ENCODE results near the gene MOSPD3. TPM values are rescaled to one million over a fixed set of nuclear protein-coding genes. Genes with fewer than 3 reads are reported as not detected.

Gene MOSPD3
- total RNA-seq, 2 experiments from 2014 or later: 15.4 to 16.7 TPM

DNA sequence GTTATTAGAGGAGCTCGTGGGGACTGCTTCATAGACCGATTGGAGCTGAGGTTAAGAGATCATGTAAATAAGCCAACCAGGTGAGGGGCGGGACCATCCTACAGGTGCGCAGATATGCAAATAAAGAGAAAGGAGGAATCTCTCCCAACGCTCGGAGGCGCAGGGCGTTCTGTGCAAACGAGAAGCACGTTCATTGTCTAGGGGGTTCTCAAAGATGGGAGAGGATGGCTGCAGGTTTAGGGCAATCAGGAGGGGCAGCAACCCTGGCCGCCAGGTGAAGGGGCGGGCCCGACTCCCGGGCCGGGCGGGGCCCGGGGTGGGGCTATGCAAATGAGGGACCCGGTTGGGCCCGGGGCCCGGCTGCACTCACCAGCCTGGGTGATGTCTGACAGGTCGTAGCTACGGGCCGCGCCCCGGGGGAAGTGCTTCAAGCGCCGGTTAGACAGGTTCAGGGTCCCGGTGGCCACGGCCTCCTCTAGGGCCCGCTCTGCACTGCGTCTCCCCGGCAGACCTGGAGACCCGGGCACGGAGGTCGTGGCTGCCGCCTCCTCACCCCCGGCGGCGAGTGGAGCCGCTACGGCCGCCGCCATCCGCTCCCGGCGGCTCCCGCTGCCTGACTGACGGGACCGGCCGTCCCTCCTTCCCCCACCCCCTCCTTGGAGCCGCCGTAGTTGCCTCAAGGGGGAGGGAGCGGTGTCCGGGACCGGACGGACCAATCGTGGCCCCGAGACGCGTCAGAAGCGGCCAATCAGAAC is 26.7 kb upstream of the MOSPD3 start, which contains the start of gene LRCH4:
TSS of gene LRCH4 (minus strand) at position 619 of the 755 bp plus-strand sequence. CDS start at position 590, 29 bp downstream.
- CTCF ChIA-PET: interaction anchor here (0.7 to 4.3 kb wide), 21 partner anchors 13 to 156 kb away, joined by 3 to 25 read pairs (median 4); partner anchors contain the start of genes MEPCE, MOSPD3 and PCOLCE
- POLR2A ChIA-PET: interaction anchor here (0.6 to 3.0 kb wide), 15 partner anchors 15 to 157 kb away, joined by 3 to 18 read pairs (median 6); partner anchors contain the start of genes MEPCE, MOSPD3, POP7 and PPP1R35

DNA sequence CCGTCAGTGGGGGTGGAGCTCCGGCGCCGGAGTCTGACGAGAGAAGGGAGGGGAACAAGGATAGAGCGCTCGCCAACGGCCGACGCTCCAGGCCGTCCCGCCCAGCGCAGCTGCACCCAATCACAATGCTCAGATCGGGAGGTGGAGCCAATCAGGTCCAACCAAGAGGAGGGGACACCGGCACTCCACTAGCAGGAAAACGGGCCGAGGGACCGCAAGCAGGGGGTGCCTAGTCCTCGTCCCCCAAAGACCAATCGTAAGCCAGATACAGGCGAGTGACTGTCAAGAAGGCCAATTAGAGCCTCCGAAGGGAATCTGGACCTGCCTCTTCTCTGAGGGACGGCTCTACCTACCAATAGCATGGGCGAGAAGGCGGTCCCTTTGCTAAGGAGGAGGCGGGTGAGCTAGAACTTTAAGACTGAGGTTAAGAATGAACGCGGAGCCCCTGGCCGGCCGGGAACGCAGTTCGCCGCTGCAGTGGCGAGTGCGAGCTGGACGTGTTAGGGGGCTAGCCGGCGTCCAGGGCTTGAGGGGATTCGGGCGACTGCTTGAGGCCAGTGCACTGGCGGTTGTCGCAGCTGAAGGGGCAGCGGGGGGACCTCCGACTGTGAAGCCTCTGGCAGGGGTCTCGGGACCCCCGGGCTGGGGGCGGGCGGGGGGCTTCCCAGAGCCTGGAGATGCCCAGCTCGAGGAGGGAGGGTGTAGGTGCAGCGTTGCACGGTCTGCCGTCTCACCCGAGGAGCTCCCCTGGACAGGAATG is 25.9 kb upstream of the MOSPD3 start, which contains the start of gene FBXO24:
TSS of gene FBXO24 (plus strand) at position 63 of the 760 bp plus-strand sequence. CDS start at position 361, 298 bp downstream.
- ChIA-PET CTCF (interaction anchor here (0.6 to 4.3 kb wide), 21 partner anchors 16 to 157 kb away, joined by 3 to 25 read pairs (median 4); partner anchors contain the start of genes MEPCE, MOSPD3 and PCOLCE), POLR2A (interaction anchor here (0.6 to 3.0 kb wide), 16 partner anchors 15 to 158 kb away, joined by 3 to 18 read pairs (median 6); partner anchors contain the start of genes MEPCE, MOSPD3, POP7 and PPP1R35)

DNA sequence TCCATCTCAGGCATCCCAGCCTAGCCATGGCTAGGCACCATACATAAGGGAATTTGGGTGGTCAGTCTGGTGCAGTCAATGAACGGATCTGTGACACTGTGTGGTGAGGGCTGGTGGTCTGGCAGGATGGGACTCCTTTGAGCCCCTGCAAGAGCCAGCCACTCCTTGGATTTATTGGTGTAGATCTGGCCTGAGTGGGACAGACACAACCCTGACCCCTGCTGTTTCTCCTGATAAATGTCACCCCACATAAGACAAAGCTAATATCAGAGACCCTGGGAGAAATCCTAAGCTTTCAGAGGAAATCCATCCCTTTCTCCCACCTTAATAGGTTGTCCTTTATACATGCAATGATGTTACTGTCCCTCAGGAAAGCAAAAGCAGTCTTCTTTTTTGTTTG is 23.9 kb upstream of the MOSPD3 start:
- CTCF ChIA-PET: interaction anchor here (0.8 to 1.2 kb wide), 6 partner anchors 24 to 119 kb away, joined by 3 to 6 read pairs (median 4); partner anchors contain the start of genes MOSPD3 and POP7
- POLR2A ChIA-PET: no interaction called here

DNA sequence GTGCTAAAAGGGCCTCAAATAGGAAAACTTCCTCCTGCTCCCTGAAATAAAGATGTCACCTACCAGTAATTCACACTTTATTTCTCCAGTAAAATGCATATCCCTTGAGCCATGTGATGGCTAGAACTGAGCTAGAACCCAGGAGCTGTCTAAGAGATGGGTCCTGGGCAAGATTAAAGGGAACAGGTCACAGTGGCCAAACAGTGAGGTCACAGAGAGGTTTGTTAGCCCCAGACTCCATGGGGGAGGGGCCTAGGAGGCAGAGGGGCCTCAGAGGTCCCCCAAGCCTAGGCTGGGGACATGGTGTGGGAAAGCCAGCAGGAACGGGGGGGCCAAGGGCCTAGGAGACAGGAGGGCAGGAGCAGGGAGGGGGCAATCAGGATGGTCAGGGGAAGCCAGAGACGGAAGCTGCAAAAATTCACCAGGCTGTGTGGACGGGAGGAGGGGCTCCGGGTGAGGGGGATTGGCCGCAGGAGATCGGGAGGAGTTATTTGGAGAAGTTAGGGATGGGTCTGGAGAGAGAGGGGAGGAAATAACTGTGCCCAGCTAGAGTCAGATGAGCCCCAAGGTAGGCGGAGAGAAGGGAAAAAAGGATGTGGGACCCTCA is 22.9 kb upstream of the MOSPD3 start:
- CTCF ChIA-PET: interaction anchor here (0.7 to 1.2 kb wide), 6 partner anchors 23 to 120 kb away, joined by 3 to 6 read pairs (median 4); partner anchors contain the start of genes MOSPD3 and POP7
- POLR2A ChIA-PET: interaction anchor here (0.6 kb wide), 1 partner anchor 37 kb away, joined by 4 read pairs; no protein-coding TSS in a partner anchor

DNA sequence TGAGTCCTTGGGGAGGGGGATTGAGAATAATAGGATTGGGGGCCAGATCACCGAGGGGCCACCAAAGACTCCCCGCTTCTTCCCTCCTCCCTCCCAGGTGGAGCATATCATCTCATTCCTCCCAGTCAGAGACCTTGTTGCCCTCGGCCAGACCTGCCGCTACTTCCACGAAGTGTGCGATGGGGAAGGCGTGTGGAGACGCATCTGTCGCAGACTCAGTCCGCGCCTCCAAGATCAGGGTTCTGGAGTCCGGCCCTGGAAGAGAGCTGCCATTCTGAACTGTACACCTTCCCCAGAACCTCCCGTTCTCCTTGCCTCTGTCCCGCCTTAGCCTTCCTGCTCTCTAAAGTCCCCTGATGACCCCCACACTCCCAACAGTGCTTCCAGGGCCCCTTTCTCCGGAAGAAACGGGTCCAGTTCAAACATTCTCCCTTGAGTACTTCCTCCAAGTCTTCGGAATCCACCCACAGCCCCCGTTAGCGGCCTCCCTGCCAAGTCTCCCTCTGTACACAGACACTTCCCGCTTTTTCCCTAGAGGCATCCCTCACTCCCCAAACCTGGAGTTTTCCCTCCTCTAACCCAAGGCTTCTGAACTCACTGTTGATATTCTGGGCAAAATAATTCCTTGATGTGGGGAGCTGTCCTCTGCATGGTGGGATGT is 22.1 kb upstream of the MOSPD3 start:
- ChIA-PET POLR2A (interaction anchor here (0.6 kb wide), 1 partner anchor 36 kb away, joined by 4 read pairs; no protein-coding TSS in a partner anchor), CTCF (interaction anchor here (0.7 kb wide), 2 partner anchors 19 to 54 kb away, joined by 3 read pairs; no protein-coding TSS in a partner anchor)

DNA sequence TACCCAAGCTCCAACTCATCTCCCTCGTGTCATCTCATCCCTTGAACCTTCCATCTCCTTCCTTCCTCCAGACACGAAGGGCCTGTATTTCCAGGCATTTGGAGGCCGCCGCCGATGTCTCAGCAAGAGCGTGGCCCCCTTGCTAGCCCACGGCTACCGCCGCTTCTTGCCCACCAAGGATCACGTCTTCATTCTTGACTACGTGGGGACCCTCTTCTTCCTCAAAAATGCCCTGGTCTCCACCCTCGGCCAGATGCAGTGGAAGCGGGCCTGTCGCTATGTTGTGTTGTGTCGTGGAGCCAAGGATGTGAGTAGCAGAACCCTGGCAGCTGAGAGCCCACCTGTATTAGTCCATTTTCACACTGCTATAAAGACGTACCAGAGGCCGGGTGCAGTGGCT is 20.7 kb upstream of the MOSPD3 start:
- POLR2A ChIA-PET: no interaction called here
- CTCF ChIA-PET: no interaction called here

DNA sequence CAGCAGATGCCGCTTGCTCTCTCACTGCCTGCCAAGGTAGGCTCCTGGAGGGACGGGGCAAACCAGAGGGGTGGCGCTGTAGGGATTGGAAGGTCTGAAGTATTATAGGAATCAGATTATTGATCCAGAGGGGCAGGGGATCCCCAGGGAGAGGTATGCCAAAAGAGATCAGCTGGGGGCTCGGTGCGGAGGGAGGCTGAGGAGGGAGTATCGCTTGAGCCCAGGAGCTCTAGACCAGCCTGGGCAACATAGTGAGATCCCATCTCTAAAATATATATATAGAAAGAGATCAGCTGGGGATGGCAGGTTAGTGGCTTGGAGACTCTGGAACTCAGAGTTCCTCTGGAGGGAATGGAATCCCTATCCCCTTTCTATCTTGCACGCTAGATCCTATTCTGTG is 17.2 kb upstream of the MOSPD3 start:
- CTCF ChIA-PET: no interaction called here
- POLR2A ChIA-PET: no interaction called here

DNA sequence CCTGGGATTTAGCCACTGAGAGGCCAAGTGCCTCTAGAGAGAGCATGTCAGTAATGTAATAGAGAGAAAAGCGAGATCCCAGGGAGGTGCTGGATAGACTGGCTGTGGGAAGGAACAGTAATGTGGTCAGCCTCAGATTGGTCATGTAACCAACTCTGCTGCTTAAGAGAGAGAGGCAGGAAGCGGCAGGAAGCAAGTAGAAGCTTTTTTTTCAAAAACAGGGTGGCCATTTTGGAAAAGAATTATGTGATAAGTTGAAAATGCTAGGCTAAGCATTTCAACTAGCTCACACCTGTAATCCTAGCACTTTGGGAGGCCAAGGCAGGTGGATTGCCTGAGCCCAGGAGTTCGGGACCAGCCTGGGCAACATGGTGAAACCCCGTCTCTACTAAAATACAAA is 13.9 kb upstream of the MOSPD3 start:
- CTCF ChIA-PET: no interaction called here
- POLR2A ChIA-PET: no interaction called here

DNA sequence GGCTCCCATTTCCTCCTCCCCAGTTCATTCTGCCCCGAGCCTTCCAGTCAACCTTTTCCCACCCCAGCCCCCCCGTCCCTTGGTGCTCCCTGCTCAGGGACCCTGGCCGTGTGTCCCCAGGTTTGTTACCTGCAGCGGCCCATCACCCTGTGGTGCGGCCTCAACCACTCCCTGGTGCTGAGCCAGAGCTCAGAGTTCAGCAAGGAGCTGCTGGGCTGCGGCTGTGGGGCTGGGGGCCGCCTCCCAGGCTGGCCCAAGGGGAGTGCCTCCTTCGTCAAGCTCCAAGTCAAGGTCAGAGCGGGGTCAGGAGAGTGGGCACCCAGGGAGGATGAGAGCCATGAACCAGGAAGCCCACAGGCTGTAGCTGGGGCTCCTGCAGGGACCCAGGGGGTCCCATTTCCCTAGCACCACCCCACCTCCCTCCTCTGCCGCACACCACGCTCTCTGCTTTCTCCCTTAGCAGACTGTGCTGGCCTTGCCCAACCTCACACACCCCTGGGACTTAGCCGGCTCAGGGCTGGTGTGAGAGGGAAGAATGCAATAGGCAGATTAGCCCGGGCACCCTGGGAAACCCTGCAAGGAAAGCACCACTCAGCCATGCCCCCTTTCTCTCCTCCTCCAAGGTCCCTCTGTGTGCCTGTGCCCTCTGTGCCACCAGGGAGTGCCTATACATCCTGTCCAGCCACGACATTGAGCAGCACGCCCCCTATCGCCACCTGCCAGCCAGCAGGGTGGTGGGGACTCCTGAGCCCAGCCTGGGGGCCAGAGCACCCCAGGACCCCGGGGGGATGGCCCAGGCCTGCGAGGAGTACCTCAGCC is 12.2 kb upstream of the MOSPD3 start:
- POLR2A ChIA-PET: no interaction called here
- CTCF ChIA-PET: interaction anchor here (0.6 kb wide), 1 partner anchor 67 kb away, joined by 3 read pairs; no protein-coding TSS in a partner anchor

DNA sequence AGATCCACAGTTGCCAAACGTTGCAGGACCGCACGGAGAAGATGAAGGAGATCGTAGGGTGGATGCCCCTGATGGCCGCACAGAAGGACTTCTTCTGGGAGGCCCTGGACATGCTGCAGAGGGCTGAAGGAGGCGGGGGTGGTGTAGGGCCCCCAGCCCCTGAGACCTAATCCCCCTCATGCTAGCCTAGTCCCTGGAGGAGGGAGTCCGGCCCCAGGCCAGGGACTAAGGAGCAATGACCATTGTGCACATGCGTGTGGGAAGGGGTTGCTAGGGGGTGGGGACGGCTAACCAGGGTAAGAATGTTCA is 11.7 kb upstream of the MOSPD3 start:
- CTCF ChIA-PET: no interaction called here
- POLR2A ChIA-PET: no interaction called here

DNA sequence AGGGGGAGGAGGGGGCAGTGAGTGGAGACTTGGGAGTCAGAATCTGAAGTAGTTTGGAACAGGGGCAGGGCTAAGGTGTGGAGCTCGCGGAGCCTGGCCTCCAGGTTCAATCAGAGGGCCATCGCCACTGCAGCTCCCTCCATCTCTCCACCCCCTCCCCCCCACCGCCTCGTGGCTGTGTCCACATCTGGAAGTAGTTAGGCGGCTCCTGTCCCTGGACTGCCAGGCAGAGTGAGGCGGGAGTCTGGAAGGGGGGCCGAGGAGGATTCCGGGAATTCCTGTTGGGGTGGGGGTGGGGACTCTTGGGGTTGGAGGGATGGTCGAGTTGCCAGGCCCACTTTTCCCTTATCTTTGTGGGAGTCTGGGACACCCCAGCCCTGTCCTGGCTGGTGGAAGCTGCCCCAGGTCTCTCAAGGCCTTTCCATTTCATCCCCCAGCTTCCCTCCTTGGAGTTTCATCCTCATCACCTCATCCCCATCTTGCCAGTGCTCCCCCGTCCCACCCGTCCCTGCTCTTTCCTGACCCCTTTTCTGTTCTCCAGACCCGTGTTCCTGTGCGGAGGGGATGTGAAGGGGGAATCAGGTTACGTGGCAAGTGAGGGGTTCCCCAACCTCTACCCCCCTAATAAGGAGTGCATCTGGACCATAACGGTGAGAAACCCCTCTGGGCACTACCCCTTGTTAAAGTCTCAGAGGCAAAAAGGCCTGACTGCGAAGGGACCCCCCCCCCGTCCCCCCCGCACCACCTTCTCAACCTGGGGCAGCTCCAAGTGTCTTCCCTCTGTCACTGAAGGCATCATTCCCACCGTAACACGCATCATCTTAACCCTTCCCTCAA is 9.2 kb upstream of the MOSPD3 start:
- ChIA-PET POLR2A (interaction anchor here (0.6 kb wide), 2 partner anchors 92 to 93 kb away, joined by 3 to 9 read pairs; no protein-coding TSS in a partner anchor), CTCF (interaction anchor here (0.5 to 1.7 kb wide), 6 partner anchors 17 to 44 kb away, joined by 3 to 6 read pairs (median 4); partner anchors contain the start of genes FBXO24 and LRCH4)

DNA sequence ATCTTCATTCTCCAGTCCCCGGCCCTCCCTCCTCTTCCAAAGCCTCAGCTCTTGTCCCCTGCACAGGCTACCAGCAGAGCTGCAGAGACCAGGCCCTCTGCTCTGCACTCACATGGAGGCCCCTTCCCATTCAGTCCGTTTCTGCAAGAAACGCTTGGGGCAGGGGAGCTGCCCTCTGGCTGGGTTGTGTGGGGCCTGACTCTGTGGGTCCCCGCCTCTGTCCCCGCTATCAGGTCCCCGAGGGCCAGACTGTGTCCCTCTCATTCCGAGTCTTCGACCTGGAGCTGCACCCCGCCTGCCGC is 8.7 kb upstream of the MOSPD3 start:
- POLR2A ChIA-PET: interaction anchor here (0.6 kb wide), 1 partner anchor 93 kb away, joined by 9 read pairs; no protein-coding TSS in a partner anchor
- CTCF ChIA-PET: interaction anchor here (0.5 to 1.7 kb wide), 5 partner anchors 18 to 44 kb away, joined by 3 to 6 read pairs (median 3); partner anchors contain the start of genes FBXO24 and LRCH4

DNA sequence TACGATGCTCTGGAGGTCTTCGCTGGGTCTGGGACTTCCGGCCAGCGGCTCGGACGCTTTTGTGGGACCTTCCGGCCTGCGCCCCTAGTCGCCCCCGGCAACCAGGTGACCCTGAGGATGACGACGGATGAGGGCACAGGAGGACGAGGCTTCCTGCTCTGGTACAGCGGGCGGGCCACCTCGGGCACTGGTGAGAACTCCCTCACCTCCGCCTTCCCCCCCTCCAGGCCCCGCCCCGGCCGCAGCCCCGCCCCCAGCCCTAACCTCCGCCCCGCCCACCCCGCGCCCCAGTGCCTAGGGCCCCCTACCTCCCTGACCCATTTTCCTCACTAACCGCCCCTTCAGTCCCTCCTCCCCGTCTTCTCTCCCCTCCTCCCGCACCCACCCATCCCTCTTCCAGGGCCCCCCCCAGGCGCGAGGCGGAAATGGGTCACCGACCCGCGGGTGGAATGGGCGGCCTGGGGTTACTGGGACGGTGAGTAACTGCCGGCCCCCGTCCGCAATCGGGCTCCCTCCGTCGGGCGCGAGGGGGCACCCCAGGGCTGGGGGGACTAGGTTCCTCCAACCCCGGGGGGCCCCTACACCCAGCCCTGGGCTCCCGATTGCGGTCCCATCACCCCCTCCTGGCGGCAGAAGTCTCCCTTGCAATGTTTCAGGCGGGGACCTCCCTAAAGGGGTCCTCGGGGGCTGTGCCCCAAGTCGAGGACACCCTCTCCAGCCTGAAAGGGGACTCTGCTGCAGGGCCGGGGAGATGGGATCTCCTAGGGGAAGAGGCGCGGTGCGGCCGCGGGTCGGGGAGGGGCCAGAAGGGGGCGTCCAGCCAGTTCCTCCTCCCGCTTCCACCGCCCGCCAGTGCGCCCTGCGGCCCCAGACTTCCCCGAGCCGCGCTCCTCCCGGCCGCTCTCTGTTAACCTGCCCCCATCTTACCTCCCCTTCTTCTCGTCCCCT is 8.0 kb upstream of the MOSPD3 start:
- CTCF ChIA-PET: interaction anchor here (0.7 to 3.3 kb wide), 8 partner anchors 18 to 101 kb away, joined by 3 to 10 read pairs (median 4); partner anchors contain the start of genes FBXO24, LRCH4 and POP7
- POLR2A ChIA-PET: no interaction called here

DNA sequence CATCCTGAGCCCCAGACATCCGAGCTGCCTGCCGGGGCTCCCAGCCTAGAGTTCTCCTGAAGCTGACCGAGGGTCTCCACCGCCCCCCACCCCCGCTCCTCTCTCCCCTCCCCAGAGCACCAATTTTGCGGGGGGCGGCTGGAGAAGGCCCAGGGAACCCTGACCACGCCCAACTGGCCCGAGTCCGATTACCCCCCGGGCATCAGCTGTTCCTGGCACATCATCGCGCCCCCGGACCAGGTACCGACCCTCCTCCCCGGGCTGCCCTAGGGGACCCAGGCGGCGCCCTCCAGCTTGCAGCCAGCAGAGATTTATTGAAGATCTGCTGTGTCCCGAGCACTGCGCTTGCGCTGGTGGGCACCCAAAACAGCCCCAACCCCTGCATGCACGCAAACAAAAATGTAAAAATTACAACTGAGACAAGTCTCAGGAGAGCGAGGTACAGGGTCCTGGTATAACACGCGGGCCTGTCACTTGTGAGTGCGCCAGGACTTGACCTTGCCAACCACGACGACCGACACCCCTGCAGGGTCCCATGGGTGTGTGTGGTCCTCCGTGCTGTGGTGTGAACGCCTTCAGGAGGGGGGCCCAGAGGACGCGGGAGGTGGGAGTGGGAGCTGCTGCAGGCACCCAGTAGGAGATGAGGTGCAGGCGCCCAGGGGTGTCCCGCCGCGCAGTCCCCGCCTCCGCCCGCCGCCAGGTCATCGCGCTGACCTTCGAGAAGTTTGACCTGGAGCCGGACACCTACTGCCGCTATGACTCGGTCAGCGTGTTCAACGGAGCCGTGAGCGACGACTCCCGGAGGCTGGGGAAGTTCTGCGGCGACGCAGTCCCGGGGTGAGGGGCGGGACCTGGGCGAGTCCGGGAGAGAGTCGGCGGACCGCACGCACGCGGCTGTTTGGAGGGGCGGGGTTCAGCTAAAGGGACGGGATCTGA is 7.1 kb upstream of the MOSPD3 start:
- POLR2A ChIA-PET: interaction anchor here (0.6 to 1.9 kb wide), 6 partner anchors 19 to 96 kb away, joined by 3 to 8 read pairs (median 3); partner anchors contain the start of genes FBXO24, GIGYF1 and LRCH4
- CTCF ChIA-PET: interaction anchor here (0.6 to 3.3 kb wide), 8 partner anchors 19 to 474 kb away, joined by 3 to 10 read pairs (median 4); partner anchors contain the start of genes FBXO24, LRCH4 and POP7
